ENCODE results near the gene RCOR3.
A peak's percentile ranks its signal among the peaks of the same experiment; 100 is the strongest.

The RCOR3 gene

DNA sequence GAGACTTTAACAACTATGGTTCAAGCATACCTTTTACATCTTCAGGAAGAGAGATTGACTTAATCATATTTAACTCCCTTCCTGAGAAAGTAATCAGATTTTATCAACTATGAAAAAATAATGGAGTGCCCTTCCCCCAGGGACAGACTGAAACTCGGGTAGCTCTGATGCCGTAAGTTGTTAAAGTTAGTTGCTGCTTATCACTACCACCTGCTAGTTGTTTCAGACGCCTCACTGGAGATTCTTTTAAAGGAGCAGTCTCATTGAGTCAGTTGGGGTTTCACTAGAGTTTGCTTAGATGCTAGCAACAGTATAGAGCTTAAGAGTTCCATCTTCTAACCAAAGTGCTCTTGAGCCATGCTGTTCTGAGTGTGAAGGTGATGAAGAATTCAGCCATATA, 50.5 kb downstream of the RCOR3 start:
- peaks cover 45% of the 10 kb centered on the region for H3K36me3 ChIP-seq (ENCODE audit: insufficient read depth, low read length)
- no peaks in the 10 kb centered on the region for H3K79me2 ChIP-seq (ENCODE audit: insufficient read depth, low read length)
- no peak for TF ChIP-seq CTCF (conservative IDR thresholded peaks at IDR 0.05; ENCODE audit: low read length)
- no peak for TF ChIP-seq EZH2phosphoT487 (IDR thresholded peaks at IDR 0.05; ENCODE audit: borderline replicate concordance)
- H3K27me3 ChIP-seq (ENCODE audit: insufficient read depth, low read length, poor library complexity, severe bottlenecking), result no peaks in the 10 kb centered on the region
- no peaks in the 10 kb centered on the region for H4K20me1 ChIP-seq (ENCODE audit: insufficient read depth, low read length, poor library complexity, severe bottlenecking)
- no peaks in the 10 kb centered on the region for H3F3A ChIP-seq (ENCODE audit: low read depth)
- no peaks in the 10 kb centered on the region for H3K9me2 ChIP-seq (replicated peaks; ENCODE audit: low read depth, low read length)
- H3K4me1 ChIP-seq (ENCODE audit: insufficient read depth, low read length, poor library complexity, severe bottlenecking), result peaks cover 9% of the 10 kb centered on the region
- no peak overlapping the region for H3K4me2 ChIP-seq (ENCODE audit: low read depth, low read length, poor library complexity, severe bottlenecking)
- no peak overlapping the region for H2AFZ ChIP-seq (ENCODE audit: low read length)
- no peaks in the 10 kb centered on the region for H3K9me3 ChIP-seq (ENCODE audit: insufficient read depth, low read depth, low read length)
- H3K9ac ChIP-seq (ENCODE audit: low read depth, low read length, poor library complexity, severe bottlenecking), result no peak overlapping the region
- no peak overlapping the region for H3K4me3 ChIP-seq (ENCODE audit: low read length, poor library complexity, severe bottlenecking)

DNA sequence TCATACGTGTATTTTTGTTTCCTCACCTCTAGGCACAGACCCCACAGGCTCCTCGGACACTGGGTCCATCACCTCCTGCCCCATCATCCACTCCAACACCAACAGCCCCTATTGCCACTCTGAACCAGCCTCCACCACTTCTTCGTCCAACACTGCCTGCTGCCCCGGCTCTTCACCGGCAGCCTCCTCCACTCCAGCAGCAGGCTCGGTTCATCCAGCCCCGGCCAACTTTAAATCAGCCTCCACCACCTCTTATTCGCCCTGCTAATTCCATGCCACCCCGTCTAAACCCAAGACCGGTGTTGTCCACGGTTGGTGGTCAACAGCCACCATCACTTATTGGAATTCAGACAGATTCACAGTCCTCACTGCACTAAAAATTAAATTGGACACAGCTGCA, 54.2 kb downstream of the RCOR3 start:
- Histone ChIP-seq H3K9ac (ENCODE audit: low read depth, low read length, poor library complexity, severe bottlenecking) (no peak overlapping the region), H3K9me3 (ENCODE audit: insufficient read depth, low read depth, low read length) (no peaks in the 10 kb centered on the region)
- TF ChIP-seq CTCF (conservative IDR thresholded peaks at IDR 0.05; ENCODE audit: low read length) (no peak), EZH2phosphoT487 (IDR thresholded peaks at IDR 0.05; ENCODE audit: borderline replicate concordance) (no peak)

GRCh38 chr1:211318576-211319280, 59.6 kb downstream of the RCOR3 start:
- Histone ChIP-seq H3K36me3 (ENCODE audit: insufficient read depth, low read length) (peaks cover 21% of the 10 kb centered on the region), H4K20me1 (ENCODE audit: insufficient read depth, low read length, poor library complexity, severe bottlenecking) (no peaks in the 10 kb centered on the region), H3K9ac (ENCODE audit: low read depth, low read length, poor library complexity, severe bottlenecking) (no peak overlapping the region), H3K4me3 (ENCODE audit: low read length, poor library complexity, severe bottlenecking) (no peak overlapping the region), H3F3A (ENCODE audit: low read depth) (no peaks in the 10 kb centered on the region; the same call in 1 of the 2 replicates), H3K9me3 (ENCODE audit: insufficient read depth, low read depth, low read length) (no peaks in the 10 kb centered on the region), H3K79me2 (ENCODE audit: insufficient read depth, low read length) (no peaks in the 10 kb centered on the region), H3K4me1 (ENCODE audit: insufficient read depth, low read length, poor library complexity, severe bottlenecking) (peaks cover 2% of the 10 kb centered on the region), H3K9me2 (replicated peaks; ENCODE audit: low read depth, low read length) (no peaks in the 10 kb centered on the region), H3K4me2 (ENCODE audit: low read depth, low read length, poor library complexity, severe bottlenecking) (no peak overlapping the region), H2AFZ (ENCODE audit: low read length) (no peak overlapping the region), H3K27me3 (ENCODE audit: insufficient read depth, low read length, poor library complexity, severe bottlenecking) (no peaks in the 10 kb centered on the region)
- TF ChIP-seq CTCF (conservative IDR thresholded peaks at IDR 0.05; ENCODE audit: low read length) (0 out of 2 replicates have a peak, but pooled peaks have one; percentile 15), EZH2phosphoT487 (IDR thresholded peaks at IDR 0.05; ENCODE audit: borderline replicate concordance) (no peak)

More for the DNA sequence above, 54.2 kb downstream of the RCOR3 start:
- H2AFZ ChIP-seq (ENCODE audit: low read length), result no peak overlapping the region
- H3K4me1 ChIP-seq (ENCODE audit: insufficient read depth, low read length, poor library complexity, severe bottlenecking), result no peaks in the 10 kb centered on the region
- H3F3A ChIP-seq (ENCODE audit: low read depth), result no peaks in the 10 kb centered on the region; the same call in 1 of the 2 replicates
- H3K4me2 ChIP-seq (ENCODE audit: low read depth, low read length, poor library complexity, severe bottlenecking), result no peak overlapping the region
- H3K36me3 ChIP-seq (ENCODE audit: insufficient read depth, low read length), result peaks cover 46% of the 10 kb centered on the region
- H3K79me2 ChIP-seq (ENCODE audit: insufficient read depth, low read length), result no peaks in the 10 kb centered on the region
- H4K20me1 ChIP-seq (ENCODE audit: insufficient read depth, low read length, poor library complexity, severe bottlenecking), result no peaks in the 10 kb centered on the region
- no peaks in the 10 kb centered on the region for H3K9me2 ChIP-seq (replicated peaks; ENCODE audit: low read depth, low read length)
- H3K4me3 ChIP-seq (ENCODE audit: low read length, poor library complexity, severe bottlenecking), result no peak overlapping the region
- no peaks in the 10 kb centered on the region for H3K27me3 ChIP-seq (ENCODE audit: insufficient read depth, low read length, poor library complexity, severe bottlenecking)
